RCC 7860 (cell line): ENCODE measurements around the gene PRDX2.
"Not testable (repeated sequence)": the region's sequence is repeated elsewhere in the genome, so short reads cannot be mapped to it uniquely, and the experiment has no call there.

ENCODE experiments used
- DNase-seq: peaks from one replicate; pipeline ENCODE4 v3.0.0-alpha.2; 2015; ENCODE audit warnings: low spot score
- FAIRE-seq: peaks from 2 replicates; lab custom pipeline; 2012; peaks lifted over from hg19 to GRCh38; lab: Jason Lieb, UNC

The PRDX2 gene

GRCh38 chr19:12828494-12828893 lies 26.9 kb upstream of the PRDX2 start:
- DNase-seq = no peak

GRCh38 chr19:12825254-12826131 lies 23.9 kb upstream of the PRDX2 start:
- DNase-seq (no peak), FAIRE-seq (no peak)

More at GRCh38 chr19:12828494-12828893, 26.9 kb upstream of the PRDX2 start:
- FAIRE-seq = no peak

- DNase-seq = peak; percentile 33
- FAIRE-seq = no peak
Measured at GRCh38 chr19:12821761-12822160, 20.2 kb upstream of the PRDX2 start.

GRCh38 chr19:12817810-12818209 lies 16.2 kb upstream of the PRDX2 start:
- DNase-seq, FAIRE-seq: not testable (repeated sequence)

- FAIRE-seq, DNase-seq: not testable (repeated sequence)
Measured at GRCh38 chr19:12817188-12817587, 15.6 kb upstream of the PRDX2 start.

- no peak for DNase-seq
- no peak for FAIRE-seq
Measured at GRCh38 chr19:12815088-12815487, 13.5 kb upstream of the PRDX2 start.

- FAIRE-seq (no peak), DNase-seq (peak; percentile 64)
Measured at GRCh38 chr19:12806242-12807081, 4.9 kb upstream of the PRDX2 start, which contains the start of gene RNASEH2A. TSS of gene RNASEH2A (plus strand) at chr19:12806584. CDS start at chr19:12806674, 90 bp downstream.

- FAIRE-seq = no peak
Measured at GRCh38 chr19:12804051-12804450, 2.5 kb upstream of the PRDX2 start.

GRCh38 chr19:12802267-12803106 lies 887 bp upstream of the PRDX2 start:
- FAIRE-seq (no peak), DNase-seq (no peak)

More at GRCh38 chr19:12804051-12804450, 2.5 kb upstream of the PRDX2 start:
- DNase-seq = no peak

- FAIRE-seq (no peak), DNase-seq (no peak)
Measured at GRCh38 chr19:12800923-12801465, 606 bp downstream of the PRDX2 start.

GRCh38 chr19:12800466-12800770 lies 1.2 kb downstream of the PRDX2 start:
- no peak for FAIRE-seq
- no peak for DNase-seq

GRCh38 chr19:12799742-12800465 lies 1.7 kb downstream of the PRDX2 start:
- no peak for FAIRE-seq

GRCh38 chr19:12797607-12798006 lies 4.0 kb downstream of the PRDX2 start:
- FAIRE-seq, DNase-seq: not testable (repeated sequence)

More at GRCh38 chr19:12799742-12800465, 1.7 kb downstream of the PRDX2 start:
- DNase-seq = no peak

GRCh38 chr19:12797141-12797587 lies 4.4 kb downstream of the PRDX2 start:
- DNase-seq (no peak), FAIRE-seq (no peak)

- FAIRE-seq = no peak
- peak; percentile 75 for DNase-seq
Measured at GRCh38 chr19:12796146-12797071, 5.2 kb downstream of the PRDX2 start.

- DNase-seq (no peak), FAIRE-seq (no peak)
Measured at GRCh38 chr19:12794971-12795381, 6.6 kb downstream of the PRDX2 start.

GRCh38 chr19:12794196-12794941 lies 7.2 kb downstream of the PRDX2 start:
- no peak for DNase-seq
- FAIRE-seq = no peak
